AG04449 (cell line): ENCODE results near the gene TYW1B.
A peak's percentile ranks its signal among the peaks of the same experiment; 100 is the strongest.
"Not testable (repeated sequence)": the region's sequence is repeated elsewhere in the genome, so short reads cannot be mapped to it uniquely, and the experiment has no call there.

Experiments used
- CTCF ChIA-PET: fragments of 350-600 bp; formaldehyde crosslinking; extraction: SDS; loops from one replicate; lab custom pipeline; 2021; ENCODE audit warnings: antibody characterized with exemption; lab: Yijun Ruan, JAX
- POLR2A ChIA-PET: fragments of 400-600, 350-600 bp; formaldehyde crosslinking; extraction: SDS; loops from one replicate; lab custom pipeline; 2020; ENCODE audit warnings: antibody characterized with exemption, inconsistent platforms; lab: Yijun Ruan, JAX
- DNase-seq: peaks from one replicate; pipeline ENCODE4 v3.0.0-alpha.2; 2010; ENCODE audit warnings: low read depth, low spot score
- H3K4me3 ChIP-seq: 2 replicates; pipeline ENCODE4 v1.5.1; 2011; ENCODE audit warnings: low read depth, mild to moderate bottlenecking, control low read depth, low read length

TYW1B gene

GRCh38 chr7:72827839-72828591 lies at the start of gene TYW1B:
TSS of gene TYW1B (minus strand) at chr7:72828200. CDS start at chr7:72828075, 125 bp downstream.
- CTCF ChIA-PET: interaction anchor here (2.1 to 4.3 kb wide), 2 partner anchors 10 to 87 kb away, joined by 6 to 19 read pairs; no protein-coding TSS in a partner anchor
- POLR2A ChIA-PET: not testable (repeated sequence)
- DNase-seq: peak; percentile 75
- peak within 1 kb of the TSS; percentile 64 for H3K4me3 ChIP-seq

GRCh38 chr7:72867591-72867990 lies 39.6 kb upstream of the TYW1B start:
- H3K4me3 ChIP-seq, CTCF ChIA-PET, POLR2A ChIA-PET, DNase-seq: not testable (repeated sequence)

GRCh38 chr7:72858846-72859400 lies 30.9 kb upstream of the TYW1B start:
- POLR2A ChIA-PET: not testable (repeated sequence)

GRCh38 chr7:72857925-72858324 lies 29.9 kb upstream of the TYW1B start:
- CTCF ChIA-PET, H3K4me3 ChIP-seq, POLR2A ChIA-PET, DNase-seq: not testable (repeated sequence)

More at GRCh38 chr7:72858846-72859400, 30.9 kb upstream of the TYW1B start:
- H3K4me3 ChIP-seq, DNase-seq, CTCF ChIA-PET: not testable (repeated sequence)

GRCh38 chr7:72855261-72855660 lies 27.3 kb upstream of the TYW1B start:
- CTCF ChIA-PET, POLR2A ChIA-PET, H3K4me3 ChIP-seq, DNase-seq: not testable (repeated sequence)

- H3K4me3 ChIP-seq, DNase-seq, CTCF ChIA-PET, POLR2A ChIA-PET: not testable (repeated sequence)
Observed at GRCh38 chr7:72852937-72853336, 24.9 kb upstream of the TYW1B start.

- DNase-seq, POLR2A ChIA-PET, H3K4me3 ChIP-seq, CTCF ChIA-PET: not testable (repeated sequence)
Observed at GRCh38 chr7:72850746-72851145, 22.7 kb upstream of the TYW1B start.

- CTCF ChIA-PET, POLR2A ChIA-PET, DNase-seq, H3K4me3 ChIP-seq: not testable (repeated sequence)
Observed at GRCh38 chr7:72844146-72844545, 16.1 kb upstream of the TYW1B start.

GRCh38 chr7:72843166-72843565 lies 15.2 kb upstream of the TYW1B start:
- DNase-seq, CTCF ChIA-PET, H3K4me3 ChIP-seq, POLR2A ChIA-PET: not testable (repeated sequence)

- CTCF ChIA-PET: interaction anchor here (1.3 kb wide), 1 partner anchor 11 kb away, joined by 3 read pairs; no protein-coding TSS in a partner anchor
- H3K4me3 ChIP-seq, DNase-seq, POLR2A ChIA-PET: not testable (repeated sequence)
Observed at GRCh38 chr7:72840966-72841511, 13.0 kb upstream of the TYW1B start.

- POLR2A ChIA-PET, DNase-seq, H3K4me3 ChIP-seq: not testable (repeated sequence)
- CTCF ChIA-PET: interaction anchor here (0.7 kb wide), 1 partner anchor 8 kb away, joined by 3 read pairs; no protein-coding TSS in a partner anchor
Observed at GRCh38 chr7:72838315-72838714, 10.3 kb upstream of the TYW1B start.

- DNase-seq, H3K4me3 ChIP-seq, POLR2A ChIA-PET, CTCF ChIA-PET: not testable (repeated sequence)
Observed at GRCh38 chr7:72837291-72837690, 9.3 kb upstream of the TYW1B start.

GRCh38 chr7:72830567-72830966 lies 2.6 kb upstream of the TYW1B start:
- peak overlapping the region; percentile 71 for H3K4me3 ChIP-seq
- POLR2A ChIA-PET, DNase-seq: not testable (repeated sequence)
- CTCF ChIA-PET: interaction anchor here (0.9 to 2.3 kb wide), 3 partner anchors 8 to 85 kb away, joined by 3 to 10 read pairs (median 4); no protein-coding TSS in a partner anchor
